Stimulated activated CD8-positive, alpha-beta memory T cell treated with anti-CD3 and anti-CD28 coated beads, Interleukin-12 subunit alpha, Interleukin-12 subunit beta, amount 100 ng/mL, for 1 hour (primary cell): ENCODE measurements around the gene CD244.
A peak's percentile ranks its signal among the peaks of the same experiment; 100 is the strongest.

Experiments
- DNase-seq: peaks from one replicate; pipeline ENCODE4 v3.0.0-alpha.2; 2020; ENCODE audit warnings: low read depth

The CD244 gene

DNA sequence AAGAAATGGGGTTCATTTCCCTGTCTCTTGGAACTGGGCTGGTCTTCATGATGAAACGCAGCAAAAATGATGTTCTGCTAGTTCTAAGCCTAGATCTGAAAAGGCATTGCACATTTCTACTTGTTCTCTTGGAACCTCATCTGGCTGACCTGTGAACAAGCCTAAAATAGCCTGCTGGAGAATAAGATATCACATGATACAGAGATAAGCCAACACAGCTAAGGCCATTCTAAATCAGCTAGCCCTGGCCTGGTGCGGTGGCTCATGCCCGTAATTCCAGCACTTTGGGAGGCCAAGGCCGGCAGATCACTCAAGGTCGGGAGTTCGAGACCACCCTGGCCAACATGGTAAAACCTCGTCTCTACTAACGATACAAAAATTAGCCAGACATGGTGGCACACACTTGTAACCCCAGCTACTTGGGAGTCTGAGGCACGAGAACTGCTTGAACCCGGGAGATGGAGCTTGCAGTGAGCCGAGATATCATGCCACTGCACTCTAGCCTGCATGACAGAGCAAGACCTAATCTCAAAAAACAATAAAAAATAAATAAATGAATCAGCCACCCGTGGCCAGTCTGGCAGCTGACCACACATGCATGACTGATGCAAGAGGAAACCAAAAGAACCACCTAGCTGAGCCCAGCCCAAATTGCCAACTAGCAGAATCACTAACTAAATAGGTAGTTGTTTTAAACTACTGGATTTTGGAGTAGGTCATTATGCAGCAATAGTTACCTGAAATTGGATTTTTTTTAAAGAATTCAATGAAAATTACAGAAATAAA, 18.0 kb downstream of the CD244 start:
- no peak for DNase-seq

DNA sequence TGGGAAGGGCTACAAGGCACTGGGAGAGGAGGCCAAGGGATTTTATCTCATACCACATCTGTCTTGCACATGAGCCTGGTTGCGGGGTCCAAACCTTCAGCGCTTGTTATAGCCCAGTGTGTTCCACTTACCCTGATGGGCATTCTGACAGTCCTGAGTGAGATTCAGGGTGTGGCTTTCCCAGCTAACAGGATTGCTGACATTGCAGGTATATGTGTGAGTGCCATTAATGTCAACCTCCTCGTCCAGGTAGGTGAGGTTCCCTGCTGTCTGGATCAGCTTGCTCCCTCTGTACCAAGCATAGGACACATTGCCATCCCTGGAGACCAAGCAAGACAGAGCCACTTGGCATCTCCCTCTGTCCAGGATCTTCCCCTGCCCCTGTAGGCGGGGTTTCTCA, 21.6 kb downstream of the CD244 start:
- no peak for DNase-seq

DNA sequence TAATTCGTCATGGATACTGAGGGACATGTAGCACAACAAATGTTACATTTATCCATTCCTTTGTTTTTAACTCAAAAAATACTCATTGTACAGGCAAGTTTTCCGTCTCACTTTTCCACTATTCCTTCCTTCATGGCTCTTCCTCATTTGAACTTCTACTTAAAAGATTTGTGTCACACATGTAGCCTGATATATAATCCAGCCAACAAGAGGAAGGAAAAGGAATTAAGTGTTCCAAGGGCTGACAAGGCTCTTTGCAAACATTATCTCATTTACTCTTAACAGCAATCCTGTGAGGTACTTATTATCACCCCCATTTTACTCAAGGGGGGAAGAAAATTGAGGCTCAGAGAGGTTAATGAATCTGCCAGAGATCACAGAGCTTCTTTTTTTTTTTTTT, 22.9 kb downstream of the CD244 start:
- DNase-seq, result no peak

- DNase-seq, result no peak
Measured at GRCh38 chr1:160838888-160839287, 23.8 kb downstream of the CD244 start.

DNA sequence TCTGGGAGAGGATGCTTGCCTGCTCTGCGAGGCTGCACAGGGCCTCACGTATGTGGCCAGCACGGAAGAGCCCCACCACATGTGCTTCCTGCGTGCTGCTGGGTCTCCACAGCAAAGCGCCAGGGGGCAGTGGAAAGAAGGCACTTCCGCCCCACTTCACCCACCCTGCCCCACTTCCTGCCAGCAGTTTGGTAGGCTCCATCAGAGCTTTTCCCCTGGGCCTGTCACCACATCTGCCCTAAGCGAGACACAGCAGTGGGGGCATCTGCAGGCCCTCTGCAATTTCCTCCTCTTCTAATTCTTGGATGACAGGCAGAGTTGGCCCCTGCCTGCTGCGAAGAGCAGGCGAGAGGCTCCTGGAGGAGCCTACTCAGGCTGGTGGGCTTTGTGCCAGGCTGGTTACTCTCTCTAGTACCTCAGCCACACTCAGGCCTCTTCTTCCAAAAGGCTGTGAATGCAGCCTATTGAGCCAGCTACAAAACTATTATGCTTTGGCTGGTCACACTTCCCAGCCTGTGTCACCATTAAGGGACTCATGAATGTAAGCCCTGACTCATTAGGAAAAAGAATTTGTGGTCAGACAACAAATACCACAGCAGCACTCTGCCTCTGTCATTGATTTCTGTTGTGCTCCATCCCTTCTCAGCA, 25.0 kb downstream of the CD244 start:
- peak; percentile 72 for DNase-seq

DNA sequence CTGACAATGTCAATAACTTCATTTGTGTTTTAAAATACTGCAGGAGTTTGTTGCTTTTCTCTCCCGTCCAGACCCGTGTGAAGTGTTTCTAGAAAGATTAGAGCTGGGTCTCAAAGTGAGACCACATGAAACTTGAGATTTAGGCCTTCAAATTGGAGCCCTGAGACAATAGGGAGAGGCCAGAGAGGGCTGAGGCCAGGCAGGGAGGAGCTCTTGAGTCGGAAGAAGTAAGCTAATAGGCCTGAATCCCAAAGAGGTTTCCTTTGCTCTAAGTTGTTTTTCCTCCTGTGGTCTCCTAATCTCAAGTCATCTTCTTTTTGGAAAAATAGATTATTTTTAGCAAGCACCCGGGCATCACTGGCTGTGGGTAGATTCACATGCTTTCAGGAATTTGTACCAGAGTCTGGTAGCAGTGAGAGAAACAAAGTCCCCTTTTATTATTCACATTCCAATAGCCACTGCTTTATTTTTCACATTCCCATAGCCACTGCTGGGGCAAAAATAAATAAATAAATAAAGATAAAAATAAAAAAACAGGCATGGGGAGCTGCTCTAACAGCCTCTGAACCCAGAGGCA, 25.6 kb downstream of the CD244 start:
- no peak for DNase-seq

DNA sequence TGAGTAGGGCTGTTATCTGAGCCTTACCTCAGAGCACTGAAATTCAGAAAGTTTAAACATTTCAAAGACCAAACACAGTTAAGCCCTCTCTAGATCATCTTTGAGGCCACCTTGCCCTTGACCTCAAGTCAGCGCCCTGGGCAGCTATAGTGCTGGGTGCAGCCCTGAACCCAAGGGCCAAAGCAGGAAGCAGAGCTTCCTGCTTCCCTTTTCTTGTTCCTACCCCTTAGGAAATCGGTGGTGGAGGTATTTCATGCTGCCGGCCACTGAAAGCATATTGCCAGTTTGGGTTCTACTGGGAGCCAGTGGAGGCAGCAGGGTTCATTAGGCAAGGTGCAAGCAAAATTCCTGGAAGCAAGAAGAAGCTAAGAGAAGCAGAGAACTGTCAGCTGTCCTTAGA, 26.1 kb downstream of the CD244 start:
- no peak for DNase-seq

- DNase-seq, result no peak
Measured at GRCh38 chr1:160835751-160836150, 26.9 kb downstream of the CD244 start.

DNA sequence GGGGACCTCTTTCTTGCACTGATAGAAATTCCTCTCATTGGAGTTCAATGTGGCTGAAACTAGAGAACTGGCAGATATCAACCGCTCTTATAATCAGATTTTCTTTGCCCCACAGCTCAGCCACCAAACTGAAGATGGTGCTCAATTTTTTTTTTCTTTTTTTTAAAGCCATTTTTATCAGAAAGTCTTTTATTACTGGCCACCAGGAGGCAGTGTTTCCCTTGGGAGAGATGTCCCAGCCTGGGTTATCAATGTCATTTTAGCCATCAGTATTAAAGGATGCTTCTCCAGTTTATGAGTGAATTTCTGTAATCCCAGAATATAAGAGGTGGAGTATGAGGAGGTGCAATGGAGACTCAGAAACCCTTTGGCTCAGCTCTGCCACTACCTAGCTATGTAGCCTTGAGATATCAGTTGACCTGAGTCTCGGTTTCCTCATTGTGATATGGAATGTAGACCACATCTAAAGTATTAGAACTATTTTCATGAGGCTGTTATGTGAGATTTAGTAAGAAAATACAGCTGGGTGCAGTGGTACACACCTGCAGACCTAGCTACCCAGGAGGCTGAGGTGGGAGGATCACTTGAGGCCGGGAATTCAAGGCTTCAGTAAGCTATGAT, 27.6 kb downstream of the CD244 start:
- DNase-seq, result no peak

DNA sequence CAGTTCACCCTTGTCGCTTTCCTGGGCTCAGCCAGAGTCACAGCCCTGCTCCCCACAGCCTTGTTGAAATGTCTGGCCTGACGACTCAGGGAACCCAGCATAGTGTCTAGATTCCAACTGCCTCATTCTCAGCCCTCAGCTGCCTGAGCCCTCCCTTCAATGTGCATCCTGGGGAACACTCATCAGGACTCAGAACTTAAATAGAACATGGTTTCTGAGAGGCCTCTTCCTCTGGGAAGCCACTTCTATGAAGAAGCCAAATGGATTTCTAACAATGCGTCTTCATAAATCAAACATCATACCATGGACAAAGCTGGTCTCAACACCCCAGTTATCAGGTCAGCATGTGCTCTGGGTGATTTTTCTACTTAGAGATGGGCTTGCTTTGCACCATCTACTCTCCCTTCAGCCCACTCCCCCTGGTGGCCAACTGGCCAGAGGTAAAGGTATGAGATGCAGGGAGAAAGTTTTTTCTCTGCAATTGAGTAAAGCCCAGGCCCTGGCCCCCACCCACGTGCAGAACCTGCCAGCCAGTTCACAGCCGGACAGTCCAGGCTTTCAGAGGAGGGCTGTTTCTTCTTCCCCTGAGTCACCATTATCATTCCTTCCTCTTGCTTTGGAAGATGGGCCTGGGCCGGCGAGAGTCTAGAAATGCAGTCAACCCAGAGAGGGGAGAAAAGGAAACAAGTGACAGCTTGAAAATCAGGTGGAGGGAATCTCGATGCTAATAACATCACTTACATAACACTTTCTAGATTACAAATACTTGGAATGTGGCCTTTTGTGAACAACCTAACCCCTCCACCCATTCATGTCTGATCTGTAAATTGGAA, 32.1 kb downstream of the CD244 start:
- DNase-seq, result peak; percentile 68

GRCh38 chr1:160829766-160830165, 32.9 kb downstream of the CD244 start:
- DNase-seq, result no peak

GRCh38 chr1:160827418-160827817, 35.3 kb downstream of the CD244 start:
- no peak for DNase-seq

DNA sequence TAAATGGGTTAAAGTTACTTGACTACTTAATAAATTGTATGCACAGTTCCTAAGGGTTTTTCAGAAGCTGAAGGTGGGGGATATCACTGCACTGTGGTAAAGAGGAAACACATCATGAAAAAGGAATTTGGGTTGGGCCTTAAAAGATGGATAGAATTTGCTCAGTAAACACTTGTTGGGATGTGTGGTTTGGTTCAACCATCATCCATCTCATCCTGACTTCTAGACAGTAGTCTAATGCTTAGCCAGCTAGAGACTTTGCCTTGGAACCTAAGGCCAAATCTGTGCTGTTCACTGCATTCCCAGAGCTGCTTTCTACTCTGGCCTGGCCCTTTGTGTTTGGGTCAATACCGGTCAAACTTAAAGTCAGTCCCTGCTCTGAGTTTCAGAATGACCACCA, 36.1 kb downstream of the CD244 start:
- no peak for DNase-seq

DNA sequence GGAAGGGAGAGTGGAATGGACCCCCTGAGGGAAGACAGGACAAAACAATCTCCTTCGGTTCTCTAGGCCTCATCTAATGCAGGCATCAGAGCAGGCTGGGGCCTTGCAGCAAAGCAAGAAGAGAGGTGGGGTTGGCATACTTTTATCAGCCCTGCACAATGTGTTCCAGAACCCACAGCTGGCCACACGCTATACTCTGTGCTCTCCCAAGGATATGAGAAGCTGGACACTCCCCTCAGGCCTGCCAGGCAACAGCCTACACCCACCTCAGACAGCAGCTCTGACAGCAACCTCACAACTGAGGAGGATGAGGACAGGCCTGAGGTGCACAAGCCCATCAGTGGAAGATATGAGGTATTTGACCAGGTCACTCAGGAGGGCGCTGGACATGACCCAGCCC, 39.4 kb downstream of the CD244 start:
- DNase-seq, result no peak

- DNase-seq, result no peak
Measured at GRCh38 chr1:160821627-160822026, 41.1 kb downstream of the CD244 start.

GRCh38 chr1:160819186-160819585, 43.5 kb downstream of the CD244 start:
- no peak for DNase-seq

DNA sequence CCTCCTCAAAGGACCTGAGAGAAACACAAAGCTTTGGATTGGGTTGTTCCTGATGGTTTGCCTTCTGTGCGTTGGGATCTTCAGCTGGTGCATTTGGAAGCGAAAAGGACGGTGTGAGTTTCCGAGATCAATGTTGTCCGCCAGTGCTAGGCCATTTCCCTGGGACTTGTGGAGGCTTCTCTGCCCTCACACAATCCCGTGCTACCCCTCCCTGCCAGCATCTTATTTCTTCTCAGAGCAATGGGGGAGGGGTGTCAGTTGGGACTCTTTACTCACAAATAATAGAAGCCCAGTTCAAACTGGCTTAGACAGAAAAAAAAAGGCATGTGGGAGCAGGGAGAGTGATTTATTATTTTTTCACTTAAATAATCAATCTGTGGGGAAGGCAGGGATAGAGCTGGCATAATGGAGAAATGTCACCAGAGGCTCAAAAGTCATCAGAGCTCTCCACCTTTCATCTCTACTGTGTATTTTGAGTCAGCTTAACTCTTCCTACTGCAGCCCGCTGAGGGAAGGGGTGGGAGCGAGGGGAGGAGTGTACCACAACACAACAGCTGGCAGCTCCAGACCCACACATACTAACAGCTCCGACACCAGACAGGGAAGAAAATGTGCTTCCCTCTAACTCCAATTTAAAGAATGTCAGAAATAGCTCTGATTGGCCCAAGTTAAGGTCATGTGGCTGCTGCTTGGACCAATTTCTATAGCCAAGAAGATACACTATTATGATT, 44.3 kb downstream of the CD244 start:
- no peak for DNase-seq

- no peak for DNase-seq
Measured at GRCh38 chr1:160814856-160815255, 47.8 kb downstream of the CD244 start.

GRCh38 chr1:160814316-160814715, 48.4 kb downstream of the CD244 start:
- no peak for DNase-seq

DNA sequence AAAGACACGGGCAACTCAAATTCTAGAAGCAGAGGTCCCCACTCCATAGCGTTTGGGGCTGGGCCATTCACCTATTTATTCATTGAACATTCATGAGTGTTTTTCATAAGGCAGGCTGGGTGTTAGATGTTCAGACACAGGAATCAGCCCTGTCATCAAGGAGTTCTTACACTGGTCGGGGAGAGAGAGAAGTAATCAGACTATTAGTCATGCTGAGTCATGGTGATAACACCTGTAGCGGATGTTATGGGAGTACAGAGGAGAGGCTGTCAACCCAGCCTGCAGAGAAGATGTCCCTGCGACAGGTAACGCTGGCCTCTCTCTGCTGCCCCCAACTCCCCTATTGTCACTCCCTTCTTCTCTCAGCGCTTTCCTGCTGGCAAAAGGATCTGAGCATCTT, 49.5 kb downstream of the CD244 start:
- DNase-seq, result no peak

DNA sequence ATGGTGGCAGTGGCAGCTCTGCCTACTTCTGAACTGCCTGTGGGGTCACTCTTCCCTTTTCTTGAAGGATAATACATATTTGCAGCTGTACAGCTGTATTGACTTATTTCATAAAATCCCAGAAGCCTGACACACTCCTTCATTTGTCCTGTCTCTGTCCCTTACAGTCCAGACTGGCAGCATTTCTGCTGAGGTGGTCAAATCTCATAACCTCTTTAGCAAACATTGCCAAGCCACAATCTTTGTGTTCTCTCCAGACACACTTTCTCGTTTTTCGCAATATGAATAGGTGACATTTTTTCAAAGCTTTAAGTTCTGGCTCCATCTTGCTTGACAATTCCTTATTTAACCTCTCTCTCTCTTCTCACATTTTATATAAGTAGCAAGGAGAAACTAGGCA, 51.5 kb downstream of the CD244 start:
- DNase-seq, result no peak
